Memory B cell (primary cell): ENCODE data around the gene CRTAC1.

Experiments used
- ATAC-seq: fragments of 150-1000 bp; cut with Tn5 transposase; 2 replicates; pipeline ENCODE4 v1.10.0; 2021; ENCODE audit warnings: low read depth, mild to moderate bottlenecking, moderate library complexity
- DNase-seq, 2 donors: peaks; one replicate each; pipeline ENCODE4 v3.0.0; 2022; ENCODE audit warnings: low spot score in 2 of 2
- H3K27ac Mint-ChIP-seq: one replicate; pipeline ENCODE4 v1.8.0; 2022; ENCODE audit warnings: mild to moderate bottlenecking, moderate library complexity, mixed read lengths
- H3K27me3 Mint-ChIP-seq: one replicate; pipeline ENCODE4 v1.8.0; 2022; ENCODE audit warnings: mixed read lengths
- H3K36me3 Mint-ChIP-seq: one replicate; pipeline ENCODE4 v1.8.0; 2022; ENCODE audit warnings: mild to moderate bottlenecking, mixed read lengths
- H3K4me1 Mint-ChIP-seq: one replicate; pipeline ENCODE4 v1.8.0; 2022; ENCODE audit warnings: mixed read lengths
- H3K4me3 Mint-ChIP-seq: one replicate; pipeline ENCODE4 v1.8.0; 2022; ENCODE audit warnings: mild to moderate bottlenecking, moderate library complexity, mixed read lengths
- H3K9me3 Mint-ChIP-seq: one replicate; pipeline ENCODE4 v1.8.0; 2022; ENCODE audit warnings: mixed read lengths

The CRTAC1 gene

GRCh38 chr10:98041352-98042043 lies 11.1 kb upstream of the CRTAC1 start:
- Mint-ChIP-seq H3K9me3 (no peaks in the 10 kb centered on the region), H3K4me1 (peaks cover 4% of the 10 kb centered on the region), H3K36me3 (no peaks in the 10 kb centered on the region), H3K27me3 (peaks cover 23% of the 10 kb centered on the region), H3K27ac (no peak overlapping the region), H3K4me3 (no peak overlapping the region)
- ATAC-seq (no peak), DNase-seq (peak; percentile 12 to 25)

GRCh38 chr10:98039690-98040381 lies 9.4 kb upstream of the CRTAC1 start:
- Mint-ChIP-seq H3K4me3 (no peak overlapping the region), H3K9me3 (no peaks in the 10 kb centered on the region), H3K27me3 (peaks cover 33% of the 10 kb centered on the region), H3K36me3 (no peaks in the 10 kb centered on the region), H3K27ac (no peak overlapping the region), H3K4me1 (no peaks in the 10 kb centered on the region)
- no peak for ATAC-seq
- DNase-seq: no peak

DNA sequence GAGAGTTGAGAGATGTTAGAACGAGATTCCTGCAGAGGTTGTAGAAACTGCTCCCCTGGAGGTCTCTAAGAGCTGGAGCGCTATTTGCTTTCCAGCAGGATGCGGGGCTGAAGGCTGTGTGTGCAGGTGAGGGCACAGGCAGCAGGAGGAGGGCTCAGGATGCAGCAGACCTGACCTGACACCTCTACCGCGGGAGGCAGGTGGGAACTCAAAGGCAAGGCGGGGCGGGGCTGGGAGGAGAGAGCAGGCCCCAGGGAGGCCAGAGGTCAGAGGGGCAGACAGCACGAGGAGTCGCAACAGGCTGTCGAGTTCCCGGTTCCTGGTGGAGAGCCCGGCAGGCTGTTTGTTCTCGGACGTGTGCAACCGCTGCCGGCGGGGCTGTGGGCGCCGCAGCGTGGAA lies 7.9 kb upstream of the CRTAC1 start:
- DNase-seq: no peak
- Mint-ChIP-seq H3K9me3 (no peaks in the 10 kb centered on the region), H3K4me3 (no peak overlapping the region), H3K4me1 (no peaks in the 10 kb centered on the region), H3K27me3 (peaks cover 31% of the 10 kb centered on the region), H3K36me3 (no peaks in the 10 kb centered on the region), H3K27ac (no peak overlapping the region)
- no peak for ATAC-seq

- Mint-ChIP-seq H3K36me3 (no peaks in the 10 kb centered on the region), H3K9me3 (no peaks in the 10 kb centered on the region), H3K27me3 (peaks cover 32% of the 10 kb centered on the region), H3K4me3 (no peak overlapping the region), H3K4me1 (no peaks in the 10 kb centered on the region), H3K27ac (no peak overlapping the region)
- DNase-seq (no peak), ATAC-seq (no peak)
These were observed 5.2 kb upstream of the CRTAC1 start for GRCh38 chr10:98035599-98035998.

DNA sequence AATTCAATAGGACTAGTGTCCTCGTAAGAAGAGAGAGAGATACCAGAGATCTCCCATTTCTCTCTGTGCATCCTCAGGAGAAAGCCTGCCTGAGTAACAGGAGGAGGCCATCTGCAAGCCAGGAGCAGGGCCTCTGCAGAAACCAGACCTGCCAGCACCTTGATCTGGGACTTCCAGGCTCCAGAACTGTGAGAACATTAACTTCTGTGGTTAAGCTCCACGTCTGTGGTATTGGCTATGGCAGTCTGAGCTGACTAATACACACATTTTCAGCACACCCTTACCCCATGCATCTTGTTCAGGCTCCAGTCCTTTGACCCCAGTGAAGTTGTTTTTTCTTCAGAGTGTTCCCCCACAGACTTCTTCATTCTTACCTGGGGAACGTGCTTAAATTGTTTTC lies 3.1 kb upstream of the CRTAC1 start:
- ATAC-seq (no peak), DNase-seq (no peak)
- H3K9me3 Mint-ChIP-seq: no peaks in the 10 kb centered on the region
- H3K27ac Mint-ChIP-seq: no peak overlapping the region
- H3K27me3 Mint-ChIP-seq: peaks cover 37% of the 10 kb centered on the region
- no peaks in the 10 kb centered on the region for H3K36me3 Mint-ChIP-seq
- H3K4me1 Mint-ChIP-seq: peaks cover 2% of the 10 kb centered on the region
- no peak overlapping the region for H3K4me3 Mint-ChIP-seq

DNA sequence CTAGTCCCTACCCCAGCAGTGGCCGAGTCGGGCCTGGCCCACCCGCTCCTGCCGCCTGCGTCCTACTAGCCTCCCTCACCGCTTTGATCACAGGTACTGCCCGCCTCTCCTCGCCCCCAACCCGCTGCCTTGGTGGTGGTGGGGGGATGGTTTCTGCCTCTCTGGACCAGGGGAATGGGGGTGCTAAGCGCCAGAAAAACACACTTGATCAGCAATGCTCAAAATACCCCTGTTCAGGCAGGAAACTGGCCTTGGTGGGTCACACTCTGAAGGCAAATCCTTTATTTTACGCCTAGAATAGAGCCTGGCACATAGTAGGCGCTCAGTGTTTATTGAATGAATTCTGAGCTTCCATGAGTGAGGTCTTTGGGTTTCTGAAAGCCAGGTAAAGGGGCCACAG lies 1.0 kb upstream of the CRTAC1 start:
- Mint-ChIP-seq H3K4me3 (no peak overlapping the region), H3K36me3 (no peaks in the 10 kb centered on the region), H3K27ac (no peak overlapping the region), H3K9me3 (no peaks in the 10 kb centered on the region), H3K27me3 (peaks cover 39% of the 10 kb centered on the region), H3K4me1 (peaks cover 2% of the 10 kb centered on the region)
- no peak for DNase-seq
- ATAC-seq: no peak

- no peak overlapping the region for H3K4me3 Mint-ChIP-seq
- H3K27ac Mint-ChIP-seq: no peak overlapping the region
- ATAC-seq (no peak), DNase-seq (no peak)
- H3K9me3 Mint-ChIP-seq: no peaks in the 10 kb centered on the region
- peaks cover 2% of the 10 kb centered on the region for H3K4me1 Mint-ChIP-seq
- H3K27me3 Mint-ChIP-seq: peaks cover 35% of the 10 kb centered on the region
- H3K36me3 Mint-ChIP-seq: no peaks in the 10 kb centered on the region
These were observed 590 bp upstream of the CRTAC1 start for GRCh38 chr10:98030991-98031431.

DNA sequence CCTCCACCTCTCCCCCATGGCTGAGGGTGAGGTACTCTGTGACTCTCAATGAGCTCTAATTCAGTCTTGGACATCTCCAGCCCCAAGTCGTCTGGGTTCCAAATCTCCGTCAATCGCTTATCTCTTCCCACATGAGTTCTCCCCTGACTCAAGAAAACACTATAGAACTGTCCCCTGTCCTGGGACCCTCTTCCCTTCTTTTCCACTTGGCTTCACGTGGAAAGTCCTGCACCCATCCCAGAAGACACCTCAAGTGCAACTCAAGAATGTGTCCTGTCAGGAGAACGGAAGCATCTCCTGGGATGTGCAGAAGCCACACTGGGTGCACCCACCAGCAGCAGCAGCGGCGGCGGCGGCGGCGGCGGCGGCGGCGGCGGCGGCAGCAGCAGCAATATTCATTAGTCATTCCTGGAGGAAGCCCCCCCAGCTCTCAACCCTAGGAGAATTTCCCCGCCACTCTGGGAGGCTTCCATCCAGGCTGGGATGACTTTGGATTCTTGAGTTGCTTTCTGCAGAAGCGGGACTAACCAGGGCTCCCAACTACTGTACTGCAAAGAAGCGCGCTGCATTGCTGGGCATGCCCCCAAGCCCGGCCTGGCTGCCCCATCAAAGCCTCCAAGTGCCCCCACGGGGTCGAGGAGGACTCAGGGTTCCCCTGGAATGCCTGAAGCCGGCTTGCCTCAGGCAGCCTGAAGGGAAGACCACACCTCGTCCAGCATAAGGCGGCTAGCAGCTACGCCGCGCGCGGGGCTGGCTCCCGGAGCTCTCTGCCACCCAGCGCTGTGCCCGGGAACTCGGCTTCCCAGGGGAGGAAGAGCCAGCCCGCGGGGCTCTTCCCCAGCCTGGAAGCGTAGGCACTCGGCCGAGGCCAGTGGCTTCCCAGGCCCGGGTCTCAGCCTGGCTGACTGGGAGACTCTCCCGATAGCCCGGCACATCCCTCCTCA lies 1.0 kb downstream of the CRTAC1 start:
- Mint-ChIP-seq H3K36me3 (no peaks in the 10 kb centered on the region), H3K27ac (no peak overlapping the region), H3K9me3 (no peaks in the 10 kb centered on the region), H3K4me3 (no peak overlapping the region), H3K27me3 (peaks cover 26% of the 10 kb centered on the region), H3K4me1 (peaks cover 2% of the 10 kb centered on the region)
- DNase-seq (no peak), ATAC-seq (no peak)

DNA sequence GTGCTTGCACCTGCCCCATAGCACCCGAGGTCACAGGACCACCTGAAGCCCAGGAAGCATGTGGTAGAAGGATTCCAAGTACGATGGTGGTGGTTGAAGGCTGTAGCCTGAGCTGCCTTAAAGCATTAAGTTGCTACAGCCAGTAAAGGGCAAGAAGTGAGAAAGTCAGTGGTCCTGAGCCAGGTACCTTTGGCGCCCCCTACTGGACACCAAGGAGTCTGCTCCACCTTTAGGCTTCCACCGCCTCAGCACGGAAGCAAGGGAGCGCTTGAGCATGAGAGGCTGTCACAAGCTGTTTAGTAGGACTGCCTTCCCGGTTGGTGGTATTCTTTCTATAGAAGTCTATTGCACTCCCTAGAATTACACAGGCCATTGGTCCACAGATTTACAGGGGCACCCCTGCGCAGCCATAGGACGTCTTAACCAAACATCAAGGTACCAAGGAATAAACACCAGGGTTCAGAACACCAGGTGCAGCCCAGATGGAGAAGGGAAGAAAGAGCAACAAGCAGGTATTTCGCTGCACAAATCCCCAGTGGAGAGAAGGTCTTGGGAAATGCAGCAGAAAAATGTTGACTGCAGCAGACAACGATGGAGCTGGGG lies 2.2 kb downstream of the CRTAC1 start:
- H3K27me3 Mint-ChIP-seq: peaks cover 23% of the 10 kb centered on the region
- DNase-seq: peak; percentile 11 to 24
- H3K36me3 Mint-ChIP-seq: no peaks in the 10 kb centered on the region
- peaks cover 2% of the 10 kb centered on the region for H3K4me1 Mint-ChIP-seq
- H3K27ac Mint-ChIP-seq: no peak overlapping the region
- H3K9me3 Mint-ChIP-seq: no peaks in the 10 kb centered on the region
- no peak overlapping the region for H3K4me3 Mint-ChIP-seq
- peak; percentile 38 for ATAC-seq

DNA sequence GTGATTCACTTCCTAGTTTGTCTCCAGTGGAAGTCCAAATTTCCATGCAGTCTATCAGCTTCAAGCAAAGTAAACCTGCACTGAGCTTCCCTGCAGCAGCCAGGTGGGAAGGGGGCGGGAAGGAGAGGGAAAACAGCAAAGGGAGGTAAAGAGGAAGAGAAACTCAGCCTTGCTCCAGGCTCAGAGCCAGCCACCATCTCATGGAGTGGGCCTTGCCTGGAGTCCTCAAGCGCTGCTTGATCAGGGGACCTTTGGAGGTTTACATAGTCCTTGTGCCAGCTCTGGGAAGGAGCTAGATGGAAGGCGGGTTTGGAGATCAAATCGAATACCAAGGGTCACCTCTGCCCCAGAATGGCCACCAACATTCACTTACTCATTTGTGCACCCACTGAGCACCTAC lies 7.4 kb downstream of the CRTAC1 start:
- no peaks in the 10 kb centered on the region for H3K36me3 Mint-ChIP-seq
- peaks cover 12% of the 10 kb centered on the region for H3K27me3 Mint-ChIP-seq
- no peaks in the 10 kb centered on the region for H3K4me1 Mint-ChIP-seq

DNA sequence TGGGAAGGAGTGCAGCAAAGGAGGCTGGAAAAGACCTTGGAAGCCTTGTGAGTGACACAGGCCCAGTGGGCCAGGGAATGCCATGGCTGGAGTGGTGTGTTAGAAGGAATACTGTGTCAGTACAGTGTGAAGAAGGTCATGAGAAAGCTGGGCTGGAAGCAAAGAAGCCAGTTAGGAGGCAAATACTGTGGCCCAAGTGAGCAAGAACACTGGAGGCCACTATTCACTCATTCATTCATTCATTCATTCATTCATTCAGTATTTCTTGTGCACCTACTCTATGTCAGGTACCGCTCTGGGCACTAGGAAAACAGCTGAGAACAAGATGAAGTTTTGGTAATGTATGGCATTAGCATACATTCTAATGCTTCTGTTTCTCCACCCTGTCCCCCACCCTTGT lies 9.6 kb downstream of the CRTAC1 start:
- Mint-ChIP-seq H3K27ac (no peak overlapping the region), H3K36me3 (no peaks in the 10 kb centered on the region), H3K4me1 (no peaks in the 10 kb centered on the region), H3K27me3 (peaks cover 11% of the 10 kb centered on the region), H3K9me3 (no peaks in the 10 kb centered on the region), H3K4me3 (no peak overlapping the region)
- no peak for ATAC-seq
- no peak for DNase-seq

More for the DNA sequence above, 7.4 kb downstream of the CRTAC1 start:
- Mint-ChIP-seq H3K27ac (no peak overlapping the region), H3K9me3 (no peaks in the 10 kb centered on the region), H3K4me3 (no peak overlapping the region)
- DNase-seq (no peak), ATAC-seq (no peak)

DNA sequence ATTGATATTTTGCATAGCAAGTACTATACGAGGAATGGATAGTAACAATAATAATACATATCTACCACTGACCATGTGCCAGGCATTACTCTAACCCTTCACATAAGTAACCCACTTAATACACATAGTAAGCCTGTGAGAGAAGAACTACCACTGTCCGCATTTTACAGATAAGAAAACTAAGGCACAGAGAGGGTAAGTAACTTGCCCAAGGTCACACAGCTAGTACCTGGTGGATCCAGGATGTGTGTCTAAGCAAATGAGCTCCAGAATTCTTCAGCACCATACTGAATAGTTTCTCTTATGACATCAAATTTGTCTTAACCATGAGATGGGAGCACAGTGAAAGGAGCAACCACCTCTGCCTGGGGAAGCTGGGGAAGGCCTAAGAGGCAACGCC lies 10.2 kb downstream of the CRTAC1 start:
- peaks cover 12% of the 10 kb centered on the region for H3K27me3 Mint-ChIP-seq
- no peak overlapping the region for H3K27ac Mint-ChIP-seq
- DNase-seq (no peak), ATAC-seq (no peak)
- H3K9me3 Mint-ChIP-seq: no peaks in the 10 kb centered on the region
- no peaks in the 10 kb centered on the region for H3K4me1 Mint-ChIP-seq
- no peak overlapping the region for H3K4me3 Mint-ChIP-seq
- no peaks in the 10 kb centered on the region for H3K36me3 Mint-ChIP-seq

DNA sequence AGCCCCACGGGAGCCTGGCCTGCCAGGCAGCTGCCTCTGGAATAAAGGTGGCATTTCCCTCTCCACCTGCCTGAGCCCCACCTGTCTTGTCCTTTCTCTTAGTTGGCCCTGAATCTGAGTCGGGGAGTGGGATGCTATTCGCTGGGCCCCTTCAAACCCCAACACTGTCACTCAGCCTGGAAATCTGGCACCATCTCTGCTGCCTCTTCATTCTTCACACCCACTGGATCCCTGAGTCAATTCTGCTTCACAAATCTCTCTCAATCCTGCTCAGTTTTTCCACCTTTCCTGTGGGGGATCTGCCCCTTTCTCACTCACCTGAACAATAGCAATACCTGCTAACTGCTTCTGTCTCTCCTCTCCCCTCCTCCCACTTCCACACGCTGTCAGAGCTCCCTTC lies 10.6 kb downstream of the CRTAC1 start:
- no peak overlapping the region for H3K4me3 Mint-ChIP-seq
- peaks cover 12% of the 10 kb centered on the region for H3K27me3 Mint-ChIP-seq
- DNase-seq: no peak
- no peaks in the 10 kb centered on the region for H3K4me1 Mint-ChIP-seq
- H3K27ac Mint-ChIP-seq: no peak overlapping the region
- H3K9me3 Mint-ChIP-seq: no peaks in the 10 kb centered on the region
- H3K36me3 Mint-ChIP-seq: no peaks in the 10 kb centered on the region
- ATAC-seq: no peak
